H1 (cell line): Measurements from ENCODE around the gene GNB1. TPM values are rescaled to one million over a fixed set of nuclear protein-coding genes. Genes with fewer than 3 reads are reported as not detected.
"Not testable (repeated sequence)": the region's sequence is repeated elsewhere in the genome, so short reads cannot be mapped to it uniquely, and the experiment has no call there.

Experiments
- CTCF ChIA-PET: fragments of 300-600 bp; sonication (Branson Sonifier 250); formaldehyde crosslinking; loops from one replicate; lab custom pipeline; 2021; ENCODE audit not compliant: partially characterized antibody; lab: Charles Lee
- POLR2A ChIA-PET: fragments of 300-600 bp; sonication (Branson Sonifier 250); formaldehyde crosslinking; loops from one replicate; lab custom pipeline; 2021; ENCODE audit warnings: inconsistent platforms; ENCODE audit not compliant: partially characterized antibody; lab: Charles Lee
- DNase-seq, 2 experiments: peaks; one replicate each; pipeline versions ENCODE4 v3.0.0 to v3.0.0-alpha.2; 2010 to 2022; ENCODE audit warnings: low spot score in 2 of 2, low read depth in 1 of 2, mixed read lengths in 1 of 2
- FAIRE-seq: peaks from 2 replicates; lab custom pipeline; 2011; peaks lifted over from hg19 to GRCh38; lab: Jason Lieb, UNC
- H2AFZ ChIP-seq: 2 replicates; pipeline ENCODE4 v1.8.1; 2012; ENCODE audit warnings: low read length, inconsistent platforms
- H2AK5ac ChIP-seq: 2 replicates; pipeline ENCODE4 v1.6.1; 2013; ENCODE audit warnings: low read depth, low read length
- H2BK120ac ChIP-seq: replicated peaks from 2 replicates; pipeline ENCODE3; 2013; ENCODE audit warnings: low read depth, low read length, inconsistent platforms
- H2BK12ac ChIP-seq: 2 replicates; pipeline ENCODE4 v1.6.1; 2013; ENCODE audit warnings: low read depth, low read length
- H2BK15ac ChIP-seq: 2 replicates; pipeline ENCODE4 v1.6.1; 2013; ENCODE audit warnings: low read length
- H2BK20ac ChIP-seq: 2 replicates; pipeline ENCODE4 v1.6.1; 2013; ENCODE audit warnings: low read length
- H2BK5ac ChIP-seq: 2 replicates; pipeline ENCODE4 v1.6.1; 2013; ENCODE audit warnings: low read depth, low read length
- H3K14ac ChIP-seq: 2 replicates; pipeline ENCODE4 v1.6.1; 2013; ENCODE audit warnings: inconsistent platforms; ENCODE audit not compliant: insufficient read length
- H3K18ac ChIP-seq: 2 replicates; pipeline ENCODE4 v1.6.1; 2013; ENCODE audit warnings: low read length; ENCODE audit errors: extremely low read depth
- H3K23ac ChIP-seq: 2 replicates; pipeline ENCODE4 v1.6.1; 2013; ENCODE audit warnings: inconsistent platforms; ENCODE audit not compliant: insufficient read length
- H3K23me2 ChIP-seq: 2 replicates; pipeline ENCODE4 v1.6.1; 2013; ENCODE audit warnings: low read depth, low read length
- H3K27ac ChIP-seq: 2 replicates; pipeline ENCODE4 v1.6.1; 2011; ENCODE audit warnings: low read depth, low read length, inconsistent platforms
- H3K27me3 ChIP-seq, 4 experiments: replicated peaks in 1 of 4; 1 replicate in 1 of 4; 2 replicates in 3 of 4; pipeline versions ENCODE4 v1.6.1 to v1.8.1; 2011 to 2013; ENCODE audit warnings: low read length in 3 of 4, mild to moderate bottlenecking in 3 of 4, inconsistent platforms in 2 of 4, mixed read lengths in 2 of 4, moderate library complexity in 1 of 4; ENCODE audit not compliant: control insufficient read depth in 3 of 4, insufficient read depth in 3 of 4; ENCODE audit errors: extremely low read depth in 1 of 4
- H3K36me3 ChIP-seq, 4 experiments: 2 replicates each; pipeline versions ENCODE4 v1.6.1 to v1.8.1; 2011 to 2013; ENCODE audit warnings: mild to moderate bottlenecking in 4 of 4, low read length in 3 of 4, moderate library complexity in 2 of 4, control low read depth in 1 of 4, inconsistent platforms in 1 of 4; ENCODE audit not compliant: insufficient read depth in 4 of 4, control insufficient read depth in 2 of 4
- H3K4ac ChIP-seq: replicated peaks from 2 replicates; pipeline ENCODE3; 2013; ENCODE audit warnings: low read length, low read depth, mixed read lengths, inconsistent platforms; ENCODE audit not compliant: insufficient read length
- H3K4me1 ChIP-seq, 4 experiments: replicated peaks in 1 of 4; 1 replicate in 1 of 4; 2 replicates in 3 of 4; pipeline versions ENCODE4 v1.6.1 to v1.8.1; 2011 to 2013; ENCODE audit warnings: low read length in 3 of 4, inconsistent platforms in 2 of 4, mixed read lengths in 1 of 4; ENCODE audit not compliant: insufficient read depth in 4 of 4, control insufficient read depth in 3 of 4
- H3K4me2 ChIP-seq, 2 experiments: 2 replicates each; pipeline versions ENCODE4 v1.6.1 to v1.8.1; 2011 to 2013; ENCODE audit warnings: low read depth in 2 of 2, low read length in 2 of 2, control low read depth in 1 of 2, inconsistent platforms in 1 of 2, mild to moderate bottlenecking in 1 of 2; ENCODE audit not compliant: insufficient read depth in 1 of 2
- H3K4me3 ChIP-seq, 4 experiments: fragments of 200-600, 300-600 bp in 1 of 4; sonication (generic), shearing (Covaris generic), sonication (Bioruptor Twin) in 1 of 4; 2 replicates each; pipeline versions ENCODE4 v1.5.1 to v1.8.1; 2011 to 2016; ENCODE audit warnings: low read length in 4 of 4, low read depth in 3 of 4, control low read depth in 2 of 4, inconsistent platforms in 2 of 4, mild to moderate bottlenecking in 2 of 4, mixed read lengths in 1 of 4, moderate library complexity in 1 of 4; ENCODE audit not compliant: insufficient read depth in 2 of 4; ENCODE audit errors: extremely low read depth in 1 of 4
- H3K56ac ChIP-seq: replicated peaks from 2 replicates; pipeline ENCODE3; 2013; ENCODE audit warnings: low read depth, mild to moderate bottlenecking, mixed read lengths, low read length, inconsistent platforms; ENCODE audit not compliant: insufficient read length
- H3K79me1 ChIP-seq: 2 replicates; pipeline ENCODE4 v1.6.1; 2013; ENCODE audit warnings: low read depth, low read length, control low read depth
- H3K79me2 ChIP-seq, 2 experiments: 2 replicates each; pipeline versions ENCODE4 v1.6.1 to v1.8.1; 2012 to 2013; ENCODE audit warnings: low read length in 2 of 2, mild to moderate bottlenecking in 2 of 2, inconsistent platforms in 1 of 2; ENCODE audit not compliant: insufficient read depth in 2 of 2, control insufficient read depth in 1 of 2
- H3K9ac ChIP-seq, 4 experiments: replicated peaks in 1 of 4; 1 replicate in 1 of 4; 2 replicates in 3 of 4; pipeline versions ENCODE4 v1.6.1 to v1.8.1; 2011 to 2013; ENCODE audit warnings: low read depth in 3 of 4, low read length in 3 of 4, control low read depth in 2 of 4, mild to moderate bottlenecking in 2 of 4, moderate library complexity in 2 of 4, inconsistent platforms in 1 of 4; ENCODE audit errors: extremely low read depth in 1 of 4
- H3K9me3 ChIP-seq, 2 experiments: 2 replicates each; pipeline versions ENCODE4 v1.6.1 to v1.8.1; 2012 to 2013; ENCODE audit warnings: mild to moderate bottlenecking in 2 of 2, moderate library complexity in 2 of 2, control low read depth in 1 of 2, inconsistent platforms in 1 of 2, low read depth in 1 of 2, low read length in 1 of 2, mixed read lengths in 1 of 2; ENCODE audit not compliant: insufficient read depth in 2 of 2
- H4K20me1 ChIP-seq, 2 experiments: replicated peaks in 1 of 2; 2 replicates each; pipeline versions ENCODE3 to v1.8.1; 2011 to 2013; ENCODE audit warnings: inconsistent platforms in 2 of 2, low read length in 2 of 2, mild to moderate bottlenecking in 1 of 2; ENCODE audit not compliant: insufficient read depth in 2 of 2, control insufficient read depth in 1 of 2
- H4K5ac ChIP-seq: 2 replicates; pipeline ENCODE4 v1.6.1; 2013; ENCODE audit warnings: low read length, low read depth, mixed read lengths, inconsistent platforms; ENCODE audit not compliant: insufficient read length
- H4K8ac ChIP-seq: 2 replicates; pipeline ENCODE4 v1.8.0; 2013; ENCODE audit warnings: mild to moderate bottlenecking, moderate library complexity, low read length, inconsistent platforms; ENCODE audit not compliant: insufficient read depth; ENCODE audit errors: extremely low read depth
- H4K91ac ChIP-seq: replicated peaks from 2 replicates; pipeline ENCODE3; 2013; ENCODE audit warnings: low read length, mixed read lengths, inconsistent platforms; ENCODE audit not compliant: insufficient read length
- ATF3 ChIP-seq: IDR thresholded peaks from 2 replicates; pipeline ENCODE4 v1.6.1; 2011; ENCODE audit warnings: low read depth, mild to moderate bottlenecking, low read length; ENCODE audit not compliant: insufficient read depth
- SAP30 ChIP-seq: fragments of 300-600 bp; sonication (generic); IDR thresholded peaks from 2 replicates; pipeline ENCODE4 v1.7.1; 2012; ENCODE audit warnings: low read length, moderate library complexity, mild to moderate bottlenecking, inconsistent platforms; ENCODE audit not compliant: insufficient read depth, insufficient replicate concordance
- SP4 ChIP-seq: IDR thresholded peaks from 2 replicates; pipeline ENCODE4 v1.6.1; 2012; ENCODE audit warnings: low read length, inconsistent platforms
- TAF1 ChIP-seq: IDR thresholded peaks from 2 replicates; pipeline ENCODE4 v1.6.1; 2011; ENCODE audit warnings: mild to moderate bottlenecking, low read depth, low read length
- WGBS, 2 experiments: shearing (Covaris generic) in 1 of 2; methylation state at CpG; one replicate each; pipeline versions ENCODE4 v1.1.6 to v1.1.7; 2013 to 2015; ENCODE audit warnings: low lambda C conversion rate in 2 of 2, mixed read lengths in 2 of 2, inconsistent platforms in 1 of 2, low coverage in 1 of 2, missing lambda C conversion rate in 1 of 2; ENCODE audit not compliant: insufficient replicate concordance in 2 of 2, insufficient coverage in 1 of 2, insufficient read length in 1 of 2; ENCODE audit errors: extremely low coverage in 1 of 2, missing lambda C conversion rate in 1 of 2; 5-methylcytosine and 5-hydroxymethylcytosine counted together
- polyA plus RNA-seq, 7 experiments: library from polyadenylated mRNA; depleted of rRNA in 3 of 7; stranded (reverse) in 5 of 7; unstranded in 2 of 7; fragments of >200 nt in 5 of 7; fragments of 200-250 nt in 2 of 7; gene quantifications; 1 replicate in 5 of 7; 2 replicates in 1 of 7; 4 replicates in 1 of 7; pipeline versions ENCODE4 v1.2.1 to v1.2.3, GENCODE V29; 2011 to 2013; ENCODE audit warnings: missing spikeins in 2 of 7, mixed read lengths in 2 of 7
- total RNA-seq: library from RNA; stranded (reverse); fragmentation: NEBNext Ultra II Directional; extraction: Animal tissue kit (Norgen Biotek cat#: 25700); gene quantifications from 2 replicates; pipeline ENCODE4 v1.2.1, GENCODE V29; 2021

Gene GNB1
- total and polyA plus RNA-seq, 2 of the 8 experiments (the other 6 are each of a cell fraction or from before 2014, with no cell fraction given): 343 to 382 TPM

- TF ChIP-seq ATF3: no peak
- no peak for TF ChIP-seq TAF1
- TF ChIP-seq SAP30: no peak
- no peak for TF ChIP-seq SP4
Observed at GRCh38 chr1:1937061-1937460, 46.2 kb upstream of the GNB1 start (continued).

GRCh38 chr1:1934848-1935247 lies 44.0 kb upstream of the GNB1 start:
- H3K4ac ChIP-seq, H2BK15ac ChIP-seq, H3K9ac ChIP-seq, H2BK5ac ChIP-seq, H4K20me1 ChIP-seq, H3K27ac ChIP-seq, H4K5ac ChIP-seq, H3K23me2 ChIP-seq, H3K56ac ChIP-seq, H3K79me1 ChIP-seq, H4K8ac ChIP-seq, H3K4me1 ChIP-seq, DNase-seq, H2AFZ ChIP-seq, H3K79me2 ChIP-seq, H3K4me3 ChIP-seq, H2BK120ac ChIP-seq, H3K23ac ChIP-seq, H2BK20ac ChIP-seq, H3K14ac ChIP-seq, H3K18ac ChIP-seq, H4K91ac ChIP-seq, H3K4me2 ChIP-seq, H3K36me3 ChIP-seq, H3K27me3 ChIP-seq, FAIRE-seq: not testable (repeated sequence)
- WGBS, 2 experiments: 86% methylated on average over 21 of the region's 21 CpGs; no CpG with 5 or more reads in 1 of the 2 experiments
- Histone ChIP-seq H2AK5ac (peak overlapping the region; percentile 86; the same call in 1 of the 2 replicates), H3K9me3 (peaks cover 0 to 16% of the 10 kb centered on the region in 2 experiments; a peak in 2 of 4 replicates), H2BK12ac (0 out of 2 replicates have a peak overlapping the region, but pooled peaks have one; percentile 39)
- ChIA-PET POLR2A (interaction anchor here (1.6 kb wide), 1 partner anchor 21 kb away, joined by 3 read pairs; no protein-coding TSS in a partner anchor), CTCF (interaction anchor here (1.6 to 1.8 kb wide), 2 partner anchors 9 to 110 kb away, joined by 8 to 14 read pairs; no protein-coding TSS in a partner anchor)
